GM19463 (cell line): Measurements from ENCODE around the gene SLC14A1.

Experiments used
- ATAC-seq: cut with Tn5 transposase; IDR thresholded peaks from one replicate; pipeline ENCODE4 v1.9.1; 2021; ENCODE audit warnings: mild to moderate bottlenecking, moderate library complexity; ENCODE audit not compliant: unreplicated experiment

The SLC14A1 gene

GRCh38 chr18:45723567-45724355, at the start of gene SLC14A1:
Gene SLC14A1, plus strand, starts transcription at chr18:45724181. Its CDS starts 6,140 bp downstream, at chr18:45730321.
- ATAC-seq, result no peak

GRCh38 chr18:45677276-45677807, 46.6 kb upstream of the SLC14A1 start:
- no peak for ATAC-seq

GRCh38 chr18:45678441-45678840, 45.5 kb upstream of the SLC14A1 start:
- ATAC-seq, result no peak

GRCh38 chr18:45678850-45679249, 45.1 kb upstream of the SLC14A1 start:
- no peak for ATAC-seq

GRCh38 chr18:45680066-45680690, 43.8 kb upstream of the SLC14A1 start:
- no peak for ATAC-seq

- ATAC-seq, result no peak
Measured at GRCh38 chr18:45682181-45682580, 41.8 kb upstream of the SLC14A1 start.

GRCh38 chr18:45684341-45685115, 39.5 kb upstream of the SLC14A1 start:
- ATAC-seq, result no peak

GRCh38 chr18:45686891-45687611, 36.9 kb upstream of the SLC14A1 start:
- peak; percentile 73 for ATAC-seq

GRCh38 chr18:45687621-45688020, 36.4 kb upstream of the SLC14A1 start:
- ATAC-seq, result peak; percentile 33

GRCh38 chr18:45688113-45688512, 35.9 kb upstream of the SLC14A1 start:
- ATAC-seq, result no peak

GRCh38 chr18:45688833-45689232, 35.1 kb upstream of the SLC14A1 start:
- peak; percentile 20 for ATAC-seq

GRCh38 chr18:45689396-45689795, 34.6 kb upstream of the SLC14A1 start:
- no peak for ATAC-seq

GRCh38 chr18:45690975-45691815, 32.8 kb upstream of the SLC14A1 start:
- no peak for ATAC-seq

- no peak for ATAC-seq
Measured at GRCh38 chr18:45691816-45692179, 32.2 kb upstream of the SLC14A1 start.

- no peak for ATAC-seq
Measured at GRCh38 chr18:45702708-45703265, 21.2 kb upstream of the SLC14A1 start.

GRCh38 chr18:45708831-45709230, 15.2 kb upstream of the SLC14A1 start:
- no peak for ATAC-seq

GRCh38 chr18:45712061-45712460, 11.9 kb upstream of the SLC14A1 start:
- no peak for ATAC-seq

GRCh38 chr18:45713239-45713638, 10.7 kb upstream of the SLC14A1 start:
- no peak for ATAC-seq

- ATAC-seq, result no peak
Measured at GRCh38 chr18:45715212-45715780, 8.7 kb upstream of the SLC14A1 start.
